Cardiac muscle cell (in vitro differentiated cells and primary cell): ENCODE data around the gene SAP130. TPM values are rescaled to one million over a fixed set of nuclear protein-coding genes. Genes with fewer than 3 reads are reported as not detected.

Source experiments
- DNase-seq, 2 donors: peaks; one replicate each; pipeline versions ENCODE4 v3.0.0 to v3.0.0-alpha.2; 2010 to 2017; ENCODE audit warnings: low read depth in 1 of 2, low spot score in 1 of 2
- H3K27ac ChIP-seq: fragments of 200-600 bp; sonication (generic); 2 replicates; pipeline ENCODE4 v1.5.1; 2016
- H3K27me3 ChIP-seq: fragments of 200-600 bp; sonication (generic); 2 replicates; pipeline ENCODE4 v1.6.0; 2016; ENCODE audit warnings: control low read depth
- H3K36me3 ChIP-seq: fragments of 200-600 bp; sonication (generic); 2 replicates; pipeline ENCODE4 v1.5.1; 2016; ENCODE audit warnings: control low read depth
- H3K4me1 ChIP-seq: fragments of 200-600 bp; sonication (generic); 2 replicates; pipeline ENCODE4 v1.8.1; 2017; ENCODE audit warnings: low read depth, mild to moderate bottlenecking, mixed run types
- H3K4me3 ChIP-seq: fragments of 200-600 bp; sonication (generic); 2 replicates; pipeline ENCODE4 v1.5.1; 2016; ENCODE audit warnings: mild to moderate bottlenecking
- H3K9me3 ChIP-seq: fragments of 200-600 bp; sonication (generic); 2 replicates; pipeline ENCODE4 v1.5.1; 2017; ENCODE audit warnings: low read depth, mild to moderate bottlenecking, control low read depth
- polyA plus RNA-seq: library from polyadenylated mRNA; unstranded; fragments of >200 nt; fragmentation: Nextera tagmentation; extraction: Ambion mirVana; gene quantifications from 2 replicates; pipeline ENCODE4 v1.2.1, GENCODE V29; 2016
- total RNA-seq: library from RNA; depleted of rRNA; stranded (reverse); fragments of >200 nt; gene quantifications from 2 replicates; pipeline ENCODE4 v1.2.3, GENCODE V29; 2016
- TF ChIP-seq, protein P1 (sequence below): IDR thresholded peaks from 2 replicates; pipeline ENCODE4 v1.5.1; 2012; ENCODE audit warnings: low read depth, mild to moderate bottlenecking, low read length

Gene SAP130
- total RNA-seq (18.6 and 19.5 TPM in 2 replicates), polyA plus RNA-seq (22.8 and 23.9 TPM in 2 replicates)

DNA sequence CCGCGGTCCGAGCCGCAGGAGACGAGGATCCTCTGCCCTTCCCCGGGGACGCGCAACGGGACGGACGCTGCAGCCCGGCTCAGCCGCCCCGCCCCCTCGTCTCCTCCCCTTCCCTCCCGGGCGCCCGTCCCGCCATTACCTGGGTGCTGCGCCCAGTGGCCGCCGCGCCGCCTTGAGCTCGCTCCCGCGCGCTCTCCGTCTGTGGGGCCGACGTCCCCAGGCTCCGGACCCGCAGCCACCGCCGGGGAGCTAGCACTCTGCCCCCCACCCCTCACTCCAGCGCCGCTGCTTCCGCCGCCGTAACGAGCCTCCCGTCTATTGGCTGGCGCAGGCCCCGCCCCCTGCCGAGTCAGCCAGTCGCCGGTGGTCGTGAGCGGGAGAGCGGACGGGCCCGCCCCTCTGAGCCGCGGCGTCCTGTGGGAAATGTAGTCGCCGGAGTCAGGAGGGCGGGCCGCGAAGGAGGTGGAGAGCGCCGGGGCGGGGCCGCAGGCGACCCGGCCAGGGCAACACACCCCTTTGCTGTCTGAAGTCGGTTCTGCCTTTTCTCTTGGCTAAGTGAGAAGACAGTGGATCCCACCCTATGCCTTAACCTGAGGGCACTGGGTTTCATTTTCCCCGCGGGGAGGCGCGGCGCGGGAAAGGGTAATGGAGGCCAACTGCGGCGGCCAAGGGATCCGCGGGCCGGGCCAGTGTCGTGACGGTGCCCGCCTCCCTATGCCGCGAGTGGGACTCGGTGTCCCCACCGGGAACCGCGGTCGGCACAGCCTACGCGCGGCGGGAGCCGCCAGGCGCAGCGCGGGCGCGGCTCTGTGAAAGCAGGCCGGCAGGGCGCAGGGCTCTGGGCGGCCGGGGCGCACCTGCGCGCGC is at the start of gene SAP130:
Gene SAP130, minus strand, starts transcription at position 259 of the 867 bp plus-strand sequence. CDS start 1,767 bp downstream, outside the sequence.
- Histone ChIP-seq H3K27ac (peak within 1 kb of the TSS; percentile 93), H3K9me3 (no peaks in the 10 kb centered on the region), H3K36me3 (peaks cover 2% of the 10 kb centered on the region), H3K4me1 (no peaks in the 10 kb centered on the region), H3K4me3 (peak within 1 kb of the TSS; percentile 93), H3K27me3 (peaks cover 5% of the 10 kb centered on the region)
- TF ChIP-seq, protein P1, sequence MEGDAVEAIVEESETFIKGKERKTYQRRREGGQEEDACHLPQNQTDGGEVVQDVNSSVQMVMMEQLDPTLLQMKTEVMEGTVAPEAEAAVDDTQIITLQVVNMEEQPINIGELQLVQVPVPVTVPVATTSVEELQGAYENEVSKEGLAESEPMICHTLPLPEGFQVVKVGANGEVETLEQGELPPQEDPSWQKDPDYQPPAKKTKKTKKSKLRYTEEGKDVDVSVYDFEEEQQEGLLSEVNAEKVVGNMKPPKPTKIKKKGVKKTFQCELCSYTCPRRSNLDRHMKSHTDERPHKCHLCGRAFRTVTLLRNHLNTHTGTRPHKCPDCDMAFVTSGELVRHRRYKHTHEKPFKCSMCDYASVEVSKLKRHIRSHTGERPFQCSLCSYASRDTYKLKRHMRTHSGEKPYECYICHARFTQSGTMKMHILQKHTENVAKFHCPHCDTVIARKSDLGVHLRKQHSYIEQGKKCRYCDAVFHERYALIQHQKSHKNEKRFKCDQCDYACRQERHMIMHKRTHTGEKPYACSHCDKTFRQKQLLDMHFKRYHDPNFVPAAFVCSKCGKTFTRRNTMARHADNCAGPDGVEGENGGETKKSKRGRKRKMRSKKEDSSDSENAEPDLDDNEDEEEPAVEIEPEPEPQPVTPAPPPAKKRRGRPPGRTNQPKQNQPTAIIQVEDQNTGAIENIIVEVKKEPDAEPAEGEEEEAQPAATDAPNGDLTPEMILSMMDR = no peak
- peak; percentile 98 for DNase-seq

DNA sequence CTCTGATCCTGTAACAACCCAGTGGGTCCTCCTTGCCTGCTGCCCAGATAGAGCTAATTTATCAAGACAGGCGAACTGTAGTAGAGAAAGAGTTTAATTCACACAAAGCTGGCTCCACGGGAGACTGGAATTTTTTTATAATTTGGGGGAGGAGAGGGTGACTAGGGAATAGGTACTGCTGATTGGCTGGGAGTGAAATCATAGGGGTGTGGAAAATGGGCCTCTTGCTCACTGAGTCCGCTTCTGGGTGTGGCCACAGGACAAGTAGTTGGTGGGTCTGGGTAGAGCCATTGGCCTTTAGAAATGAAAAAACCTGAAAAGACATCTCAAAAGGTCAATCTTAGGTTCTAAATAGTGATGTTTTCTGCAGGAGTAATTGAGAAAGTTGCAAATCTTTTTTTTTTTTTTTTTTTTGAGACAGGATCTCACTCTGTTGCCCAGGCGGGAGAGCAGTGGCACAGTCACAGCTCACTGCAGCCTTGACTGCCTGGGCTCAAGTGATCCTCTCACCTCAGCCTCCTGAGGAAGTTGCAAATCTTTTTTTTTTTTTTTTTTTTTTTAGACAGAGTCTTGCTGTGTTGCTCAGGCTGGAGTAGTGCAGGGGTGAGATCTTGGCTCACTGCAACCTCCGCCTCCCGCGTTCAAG is 48.7 kb upstream of the SAP130 start:
- H3K4me3 ChIP-seq = no peak overlapping the region
- no peaks in the 10 kb centered on the region for H3K36me3 ChIP-seq
- TF ChIP-seq, protein P1 = no peak
- DNase-seq = no peak
- no peaks in the 10 kb centered on the region for H3K9me3 ChIP-seq
- H3K27ac ChIP-seq = no peak overlapping the region
- H3K27me3 ChIP-seq = no peaks in the 10 kb centered on the region
- no peaks in the 10 kb centered on the region for H3K4me1 ChIP-seq

DNA sequence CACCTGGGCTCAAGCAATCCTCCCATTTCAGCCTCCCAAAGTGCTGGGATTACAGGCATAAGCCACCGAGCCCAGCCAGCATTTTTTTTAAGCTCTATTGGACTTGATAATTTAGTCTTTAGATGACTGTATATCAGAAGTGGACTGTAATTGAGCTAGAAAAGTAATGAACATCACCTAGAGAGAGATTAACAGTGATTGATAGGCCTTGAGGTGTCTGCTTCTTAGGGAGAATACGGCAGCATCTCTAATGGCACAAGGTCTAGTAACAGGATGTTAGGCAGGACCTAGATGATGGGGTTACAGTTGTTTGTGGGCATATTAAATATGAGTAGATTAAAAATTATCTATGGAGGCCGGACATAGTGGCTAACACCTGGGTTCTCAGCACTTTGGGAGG is 45.4 kb upstream of the SAP130 start:
- TF ChIP-seq, protein P1 = no peak
- Histone ChIP-seq H3K27me3 (no peaks in the 10 kb centered on the region), H3K36me3 (no peaks in the 10 kb centered on the region), H3K4me1 (no peaks in the 10 kb centered on the region), H3K9me3 (no peaks in the 10 kb centered on the region), H3K27ac (no peak overlapping the region), H3K4me3 (no peak overlapping the region)
- no peak for DNase-seq

DNA sequence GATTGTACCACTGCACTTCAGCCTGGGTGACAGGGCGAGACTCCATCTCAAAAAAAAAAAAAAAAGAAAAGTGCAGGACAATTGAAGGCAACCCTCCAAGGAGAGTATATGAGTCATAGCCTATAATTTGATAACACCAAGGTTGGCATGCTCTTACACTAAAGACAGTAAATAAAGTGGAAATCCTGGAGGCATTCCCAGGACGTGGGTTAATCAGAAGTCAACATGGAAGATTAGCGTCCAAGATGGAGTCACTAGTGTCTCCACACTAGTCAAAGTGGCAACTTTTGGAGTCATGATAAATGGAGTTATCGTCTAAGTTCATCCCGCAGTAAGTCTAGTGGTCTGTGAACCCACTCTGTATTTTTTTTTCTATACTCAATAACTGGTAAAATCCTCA is 41.9 kb upstream of the SAP130 start:
- no peaks in the 10 kb centered on the region for H3K4me1 ChIP-seq
- H3K27ac ChIP-seq = no peak overlapping the region
- no peaks in the 10 kb centered on the region for H3K27me3 ChIP-seq
- no peaks in the 10 kb centered on the region for H3K9me3 ChIP-seq
- peak in 1 of 2 donors; percentile 76 for DNase-seq
- H3K36me3 ChIP-seq = no peaks in the 10 kb centered on the region
- TF ChIP-seq, protein P1 = no peak
- no peak overlapping the region for H3K4me3 ChIP-seq

DNA sequence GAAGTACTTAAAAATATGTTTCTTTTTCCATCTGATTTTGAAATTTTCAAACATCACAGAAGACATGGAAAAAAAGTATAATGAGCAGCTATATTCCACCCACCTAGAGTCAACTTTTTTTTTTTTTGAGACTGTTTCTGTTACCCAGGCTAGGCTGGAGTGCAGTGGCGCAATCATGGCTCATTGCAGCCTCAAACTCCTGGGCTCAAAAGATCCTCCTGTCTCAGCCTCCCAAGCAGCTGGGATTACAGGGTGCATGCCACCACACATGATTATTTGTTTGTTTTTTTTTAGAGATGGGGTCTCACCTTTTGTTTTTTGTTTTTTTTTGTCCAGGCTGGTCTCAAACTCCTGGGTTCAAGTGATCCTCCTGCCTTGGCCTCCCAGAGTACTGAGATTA is 36.5 kb upstream of the SAP130 start:
- H3K27ac ChIP-seq = no peak overlapping the region
- TF ChIP-seq, protein P1 = no peak
- DNase-seq = no peak
- H3K4me3 ChIP-seq = no peak overlapping the region
- no peaks in the 10 kb centered on the region for H3K4me1 ChIP-seq
- no peaks in the 10 kb centered on the region for H3K9me3 ChIP-seq
- H3K36me3 ChIP-seq = no peaks in the 10 kb centered on the region
- H3K27me3 ChIP-seq = no peaks in the 10 kb centered on the region
